Keratinocyte (primary cell): ENCODE measurements around the gene PSMC1.

ENCODE experiments used
- EZH2 ChIP-seq: IDR thresholded peaks from one replicate; pipeline ENCODE4 v1.6.1; 2012; ENCODE audit warnings: inconsistent platforms, mild to moderate bottlenecking, low read length, moderate library complexity
- TF ChIP-seq, protein P1 (sequence below), 3 experiments: IDR thresholded peaks in 1 of 3; conservative IDR thresholded peaks in 1 of 3; optimal IDR thresholded peaks in 1 of 3; 2 replicates in 2 of 3; 3 replicates in 1 of 3; pipeline versions ENCODE3 to v1.5.1; 2011; ENCODE audit warnings: low read length in 3 of 3, mild to moderate bottlenecking in 3 of 3, moderate library complexity in 2 of 3, control low read depth in 1 of 3, inconsistent platforms in 1 of 3; ENCODE audit not compliant: insufficient read depth in 2 of 3; ENCODE audit errors: extremely low read depth in 1 of 3

DNA sequence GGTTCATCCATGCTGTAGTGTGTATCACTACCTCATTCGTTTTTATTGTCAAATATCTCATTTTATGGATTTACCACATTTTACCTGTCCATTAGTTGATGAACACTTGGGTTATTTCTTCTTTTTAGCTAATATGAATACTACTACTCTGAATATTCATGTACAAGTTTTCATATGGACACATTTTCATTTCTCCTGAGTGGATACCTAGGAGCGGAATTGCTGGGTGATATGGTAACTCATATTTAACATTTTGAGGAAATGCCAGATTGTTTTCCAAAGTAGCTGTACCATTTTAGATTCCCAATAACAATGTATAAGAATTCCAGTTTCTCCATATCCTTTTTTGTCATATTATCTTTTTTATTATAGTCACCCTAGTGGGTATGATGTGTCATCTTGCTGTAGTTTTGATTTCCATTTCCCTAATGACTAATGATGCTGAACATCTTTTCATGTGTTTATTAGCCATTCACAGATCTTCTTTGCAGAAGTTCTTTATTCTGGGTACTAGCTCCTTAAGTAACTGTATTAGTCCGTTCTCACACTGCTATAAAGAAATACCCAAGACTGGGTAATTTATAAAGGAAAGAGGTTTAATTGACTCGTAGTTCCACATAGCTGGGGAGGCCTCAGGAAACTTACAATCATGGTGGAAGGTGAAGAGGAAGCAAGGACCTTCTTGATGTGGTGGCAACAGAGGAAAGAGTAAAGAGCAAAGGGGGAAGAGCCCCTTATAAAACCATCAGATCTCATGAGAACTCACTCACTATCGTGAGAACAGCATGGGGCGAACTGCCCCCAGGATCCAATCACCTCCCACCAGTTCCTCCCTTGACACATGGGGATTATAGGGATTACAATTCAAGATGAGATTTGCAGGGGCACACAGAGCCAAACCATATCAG, 63.5 kb downstream of the PSMC1 start:
- TF ChIP-seq, protein P1, sequence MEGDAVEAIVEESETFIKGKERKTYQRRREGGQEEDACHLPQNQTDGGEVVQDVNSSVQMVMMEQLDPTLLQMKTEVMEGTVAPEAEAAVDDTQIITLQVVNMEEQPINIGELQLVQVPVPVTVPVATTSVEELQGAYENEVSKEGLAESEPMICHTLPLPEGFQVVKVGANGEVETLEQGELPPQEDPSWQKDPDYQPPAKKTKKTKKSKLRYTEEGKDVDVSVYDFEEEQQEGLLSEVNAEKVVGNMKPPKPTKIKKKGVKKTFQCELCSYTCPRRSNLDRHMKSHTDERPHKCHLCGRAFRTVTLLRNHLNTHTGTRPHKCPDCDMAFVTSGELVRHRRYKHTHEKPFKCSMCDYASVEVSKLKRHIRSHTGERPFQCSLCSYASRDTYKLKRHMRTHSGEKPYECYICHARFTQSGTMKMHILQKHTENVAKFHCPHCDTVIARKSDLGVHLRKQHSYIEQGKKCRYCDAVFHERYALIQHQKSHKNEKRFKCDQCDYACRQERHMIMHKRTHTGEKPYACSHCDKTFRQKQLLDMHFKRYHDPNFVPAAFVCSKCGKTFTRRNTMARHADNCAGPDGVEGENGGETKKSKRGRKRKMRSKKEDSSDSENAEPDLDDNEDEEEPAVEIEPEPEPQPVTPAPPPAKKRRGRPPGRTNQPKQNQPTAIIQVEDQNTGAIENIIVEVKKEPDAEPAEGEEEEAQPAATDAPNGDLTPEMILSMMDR (optimal IDR thresholded peaks at IDR 0.05 in 1 of 3, IDR thresholded peaks at IDR 0.05 in 1 of 3, conservative IDR thresholded peaks at IDR 0.05 in 1 of 3; ENCODE audit: extremely low read depth in 1 of 3, insufficient read depth in 2 of 3, low read length in 3 of 3) = no peak
- no peak for TF ChIP-seq EZH2
